Fibroblast of lung (primary cell): ENCODE results near the gene HGF.

ENCODE experiments used
- EZH2 ChIP-seq: IDR thresholded peaks from 2 replicates; pipeline ENCODE4 v1.5.1; 2012; ENCODE audit warnings: low read length, control low read depth, mild to moderate bottlenecking; ENCODE audit errors: missing control alignments
- TF ChIP-seq, protein P1 (sequence below), 2 donors: IDR thresholded peaks in 1 of 2; conservative IDR thresholded peaks in 1 of 2; 1 replicate in 1 of 2; 2 replicates in 1 of 2; pipeline ENCODE4 v1.5.1; 2011 to 2012; ENCODE audit warnings: low read length in 2 of 2, control low read depth in 1 of 2, inconsistent platforms in 1 of 2, low read depth in 1 of 2, mild to moderate bottlenecking in 1 of 2

DNA sequence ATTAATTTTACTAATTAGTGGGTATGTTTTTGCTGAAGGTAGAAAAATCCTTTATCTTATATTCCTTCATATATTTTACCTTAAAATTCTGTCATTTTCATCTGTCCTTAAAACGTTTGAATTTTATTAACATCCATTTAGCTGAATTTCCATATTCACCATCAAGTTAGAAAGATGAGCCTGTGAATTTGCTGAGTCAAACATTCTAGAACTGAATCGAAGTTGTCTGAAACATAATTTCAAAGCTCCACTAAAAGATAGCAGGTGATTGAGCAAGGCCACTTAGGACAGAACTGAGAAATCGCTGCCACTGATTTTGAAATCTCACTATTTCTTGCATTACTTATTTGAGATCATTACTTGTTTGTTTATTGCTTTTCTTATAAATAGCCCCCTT is 17.5 kb downstream of the HGF start:
- TF ChIP-seq, protein P1, sequence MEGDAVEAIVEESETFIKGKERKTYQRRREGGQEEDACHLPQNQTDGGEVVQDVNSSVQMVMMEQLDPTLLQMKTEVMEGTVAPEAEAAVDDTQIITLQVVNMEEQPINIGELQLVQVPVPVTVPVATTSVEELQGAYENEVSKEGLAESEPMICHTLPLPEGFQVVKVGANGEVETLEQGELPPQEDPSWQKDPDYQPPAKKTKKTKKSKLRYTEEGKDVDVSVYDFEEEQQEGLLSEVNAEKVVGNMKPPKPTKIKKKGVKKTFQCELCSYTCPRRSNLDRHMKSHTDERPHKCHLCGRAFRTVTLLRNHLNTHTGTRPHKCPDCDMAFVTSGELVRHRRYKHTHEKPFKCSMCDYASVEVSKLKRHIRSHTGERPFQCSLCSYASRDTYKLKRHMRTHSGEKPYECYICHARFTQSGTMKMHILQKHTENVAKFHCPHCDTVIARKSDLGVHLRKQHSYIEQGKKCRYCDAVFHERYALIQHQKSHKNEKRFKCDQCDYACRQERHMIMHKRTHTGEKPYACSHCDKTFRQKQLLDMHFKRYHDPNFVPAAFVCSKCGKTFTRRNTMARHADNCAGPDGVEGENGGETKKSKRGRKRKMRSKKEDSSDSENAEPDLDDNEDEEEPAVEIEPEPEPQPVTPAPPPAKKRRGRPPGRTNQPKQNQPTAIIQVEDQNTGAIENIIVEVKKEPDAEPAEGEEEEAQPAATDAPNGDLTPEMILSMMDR (conservative IDR thresholded peaks at IDR 0.05 in 1 of 2, IDR thresholded peaks at IDR 0.05 in 1 of 2; ENCODE audit: low read depth in 1 of 2, low read length in 2 of 2) = no peak
- TF ChIP-seq EZH2 = no peak
